Hepatic stellate cell (primary cell): ENCODE data around the gene TAF11L9.
"Not testable (repeated sequence)": the region's sequence is repeated elsewhere in the genome, so short reads cannot be mapped to it uniquely, and the experiment has no call there.

Experiments
- DNase-seq: peaks from one replicate; pipeline ENCODE4 v3.0.0; 2011; ENCODE audit warnings: low spot score

TAF11L9 gene

DNA sequence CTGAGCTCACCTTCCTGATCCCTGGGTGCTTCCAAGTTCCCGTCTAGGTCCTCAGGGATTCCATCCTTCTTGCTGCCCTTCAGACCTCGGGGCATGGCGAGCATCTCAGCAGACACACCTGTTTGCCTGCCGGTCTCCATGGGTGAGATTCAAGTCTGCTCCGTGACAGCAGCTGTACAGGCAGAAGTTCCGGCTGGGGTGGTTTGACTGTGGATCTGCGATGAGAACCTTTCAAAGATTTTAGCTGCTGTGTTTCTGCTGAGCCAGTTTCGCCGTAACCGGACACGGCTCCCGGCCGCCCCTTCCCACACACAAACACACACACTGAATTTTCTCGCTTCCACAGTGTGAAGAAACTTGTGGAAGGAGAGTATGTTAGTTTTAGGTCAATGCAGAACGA is at the start of gene TAF11L9:
TAF11L9 (minus strand) TSS at position 140 of the 400 bp plus-strand sequence.
- DNase-seq: not testable (repeated sequence)

DNA sequence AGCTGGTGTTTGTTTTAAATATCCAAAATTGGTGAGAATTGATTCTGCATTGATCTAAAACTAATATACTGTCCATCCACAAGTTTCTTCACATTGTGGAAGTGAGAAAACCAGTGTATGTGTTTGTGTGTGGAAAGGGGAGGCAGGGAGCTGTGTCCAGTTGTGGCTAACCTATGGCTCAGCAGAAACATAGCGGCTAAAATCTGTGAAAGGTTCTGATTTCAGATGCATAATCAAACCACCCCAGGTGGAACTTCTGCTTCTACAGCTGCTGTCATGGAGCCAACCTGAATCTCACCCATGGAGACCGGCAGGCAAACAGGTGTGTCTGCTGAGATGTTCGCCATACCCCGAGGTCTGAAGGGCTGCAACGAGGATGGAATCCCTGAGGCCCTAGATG is 40.0 kb upstream of the TAF11L9 start, which contains the start of gene TAF11L14:
TAF11L14 (plus strand) TSS at position 301 of the 400 bp plus-strand sequence.
- no peak for DNase-seq

DNA sequence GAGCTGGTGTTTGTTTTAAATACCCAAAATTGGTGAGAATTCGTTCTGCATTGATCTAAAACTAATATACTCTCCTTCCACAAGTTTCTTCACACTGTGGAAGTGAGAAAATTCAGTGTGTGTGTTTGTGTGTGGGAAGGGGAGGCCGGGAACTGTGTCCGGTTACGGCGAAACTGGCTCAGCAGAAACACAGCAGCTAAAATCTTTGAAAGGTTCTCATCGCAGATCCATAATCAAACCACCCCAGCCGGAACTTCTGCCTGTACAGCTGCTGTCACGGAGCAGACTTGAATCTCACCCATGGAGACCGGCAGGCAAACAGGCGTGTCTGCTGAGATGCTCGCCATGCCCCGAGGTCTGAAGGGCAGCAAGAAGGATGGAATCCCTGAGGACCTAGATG is 37.6 kb upstream of the TAF11L9 start, which contains the start of gene TAF11L13:
TAF11L13 (plus strand) TSS at position 301 of the 400 bp plus-strand sequence.
- not testable (repeated sequence) for DNase-seq

DNA sequence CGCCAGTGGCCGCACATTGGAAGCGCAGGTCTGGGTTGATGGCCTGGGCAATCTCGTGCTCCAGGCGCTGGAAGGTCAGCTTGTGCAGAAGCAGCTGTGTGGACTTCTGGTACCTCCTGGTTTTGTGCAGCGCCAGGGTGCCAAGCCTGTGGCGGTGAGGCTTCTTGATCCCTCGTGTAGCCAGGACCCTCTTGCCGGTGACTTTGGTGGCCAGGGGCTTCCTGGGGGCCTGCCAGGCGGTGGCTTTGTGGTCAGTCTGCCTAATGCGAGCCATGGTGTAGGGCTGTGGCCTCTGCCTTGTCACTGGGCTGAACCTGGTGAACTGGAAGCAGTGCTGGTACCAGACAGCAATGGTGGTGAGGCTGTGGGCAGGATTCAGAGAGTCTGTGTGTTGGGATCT is 31.5 kb upstream of the TAF11L9 start:
- DNase-seq: no peak

GRCh38 chr5:17620627-17621026 is 26.4 kb upstream of the TAF11L9 start:
- DNase-seq: no peak

- no peak for DNase-seq
These were observed 25.2 kb upstream of the TAF11L9 start for GRCh38 chr5:17619354-17619753.

DNA sequence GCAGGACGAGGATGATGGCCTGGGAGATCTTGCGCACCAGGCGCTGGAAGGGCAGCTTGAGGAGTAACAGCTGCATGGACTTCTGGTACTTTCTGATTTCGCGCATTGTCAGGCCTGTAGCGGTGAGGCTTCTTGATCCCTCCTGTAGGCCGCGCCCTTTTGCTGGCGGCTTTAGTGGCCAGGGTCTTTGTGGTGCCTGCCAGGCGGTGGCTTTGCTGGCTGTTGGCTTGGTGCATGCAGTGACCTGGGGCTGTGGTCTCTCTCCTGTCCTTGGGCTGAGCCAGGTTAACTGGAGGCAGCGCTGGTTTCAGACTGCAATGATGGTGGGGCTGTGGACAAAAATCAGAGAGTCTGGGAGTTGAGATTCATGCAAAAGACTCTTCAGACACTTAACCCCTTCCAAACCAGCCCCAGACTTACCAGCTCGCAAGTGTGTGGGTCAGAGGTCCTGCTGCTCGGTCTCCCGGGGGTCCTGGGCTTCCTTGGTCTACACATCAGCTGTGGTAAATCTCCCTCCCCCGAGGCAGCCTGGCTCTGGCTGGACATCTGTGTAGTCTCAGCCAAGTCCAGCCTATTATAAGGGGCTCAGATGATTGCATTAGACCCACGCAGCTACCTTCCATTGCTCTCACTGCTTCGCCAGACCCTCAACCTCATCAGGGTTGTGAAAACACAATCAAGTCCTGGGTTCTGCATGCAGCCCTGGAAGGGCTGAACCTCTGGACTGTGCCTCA is 20.8 kb upstream of the TAF11L9 start:
- DNase-seq: no peak

DNA sequence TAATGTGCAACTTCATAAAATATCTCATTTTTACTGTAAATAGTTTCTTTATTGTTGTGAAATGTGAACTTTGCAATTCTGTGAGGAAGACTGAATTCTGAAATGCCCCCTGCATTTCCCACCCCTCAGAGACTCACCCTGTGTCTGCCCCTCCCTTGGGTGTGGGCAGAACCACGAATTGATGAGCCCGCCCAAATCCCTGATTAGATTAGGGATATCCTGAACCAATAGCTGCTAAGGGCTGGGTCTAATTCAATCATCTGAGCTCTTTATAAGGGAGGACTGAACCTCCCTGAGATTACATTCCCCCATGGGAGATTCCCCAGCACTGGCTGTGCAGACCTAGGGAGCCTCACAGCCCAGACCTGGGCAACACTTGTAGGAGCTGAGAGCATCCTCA is 15.9 kb upstream of the TAF11L9 start, which contains the start of gene TAF11L12:
TAF11L12 (plus strand) TSS at position 301 of the 400 bp plus-strand sequence.
- DNase-seq: not testable (repeated sequence)

- not testable (repeated sequence) for DNase-seq
These were observed 13.3 kb upstream of the TAF11L9 start for GRCh38 chr5:17607461-17607860.

DNA sequence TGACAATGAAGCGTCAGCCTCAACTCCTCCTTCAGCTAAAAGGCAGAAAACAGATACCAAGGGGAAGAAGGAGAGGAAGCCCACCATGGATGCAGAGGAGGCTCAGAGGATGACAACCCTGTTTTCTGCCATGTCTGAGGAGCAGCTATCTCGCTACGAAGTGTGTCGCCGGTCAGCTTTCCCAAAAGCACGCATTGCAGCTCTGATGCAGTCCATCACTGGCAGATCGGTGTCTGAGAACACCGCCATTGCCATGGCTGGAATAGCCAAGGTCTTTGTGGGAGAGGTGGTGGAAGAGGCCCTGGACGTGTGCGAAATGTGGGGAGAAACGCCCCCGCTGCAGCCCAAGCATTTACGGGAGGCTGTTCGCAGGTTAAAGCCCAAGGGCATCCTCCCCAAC is 10.8 kb upstream of the TAF11L9 start:
- no peak for DNase-seq

GRCh38 chr5:17603880-17604279 is 9.7 kb upstream of the TAF11L9 start, which contains the start of gene TAF11L11:
TSS of gene TAF11L11 (plus strand) at chr5:17604183.
- not testable (repeated sequence) for DNase-seq

DNA sequence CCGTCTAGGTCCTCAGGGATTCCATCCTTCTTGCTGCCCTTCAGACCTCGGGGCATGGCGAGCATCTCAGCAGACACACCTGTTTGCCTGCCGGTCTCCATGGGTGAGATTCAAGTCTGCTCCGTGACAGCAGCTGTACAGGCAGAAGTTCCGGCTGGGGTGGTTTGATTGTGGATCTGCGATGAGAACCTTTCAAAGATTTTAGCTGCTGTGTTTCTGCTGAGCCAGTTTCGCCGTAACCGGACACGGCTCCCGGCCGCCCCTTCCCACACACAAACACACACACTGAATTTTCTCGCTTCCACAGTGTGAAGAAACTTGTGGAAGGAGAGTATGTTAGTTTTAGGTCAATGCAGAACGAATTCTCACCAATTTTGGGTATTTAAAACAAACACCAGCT is 3.5 kb upstream of the TAF11L9 start, which contains the start of gene TAF11L10:
TAF11L10 (minus strand) TSS at position 101 of the 400 bp plus-strand sequence.
- DNase-seq: not testable (repeated sequence)

GRCh38 chr5:17590860-17591259 is 3.3 kb downstream of the TAF11L9 start, which contains the start of gene TAF11L8:
TSS of gene TAF11L8 (minus strand) at chr5:17590960.
- not testable (repeated sequence) for DNase-seq

GRCh38 chr5:17585658-17586057 is 8.5 kb downstream of the TAF11L9 start, which contains the start of gene TAF11L7:
TSS of gene TAF11L7 (minus strand) at chr5:17585758.
- not testable (repeated sequence) for DNase-seq
